K562 (cell line): ENCODE data around the gene ENTREP3. TPM values are rescaled to one million over a fixed set of nuclear protein-coding genes. Genes with fewer than 3 reads are reported as not detected.

Experiments
- CAMTA2 ChIP-seq: fragments of 250-450 bp; sonication (Bioruptor Pico); conservative IDR thresholded peaks from 2 replicates; pipeline ENCODE4 v1.5.1; 2022
- CHD1 ChIP-seq: fragments of 200-600 bp; sonication (generic); IDR thresholded peaks from one replicate; pipeline ENCODE4 v1.6.1; 2012; ENCODE audit warnings: mild to moderate bottlenecking, moderate library complexity, low read length, inconsistent platforms
- ETV5 ChIP-seq: sonication (generic); formaldehyde crosslinking; IDR thresholded peaks from 2 replicates; pipeline ENCODE4 v1.4.0; 2020; ENCODE audit warnings: low read depth, mild to moderate bottlenecking, missing genetic modification reagents
- FOXJ3 ChIP-seq: sonication (generic); formaldehyde crosslinking; IDR thresholded peaks from 2 replicates; pipeline ENCODE4 v1.4.0; 2020; ENCODE audit warnings: mild to moderate bottlenecking, missing genetic modification reagents
- FOXK2 ChIP-seq, 2 experiments: fragments of 450-650 bp; IDR thresholded peaks in 1 of 2; conservative IDR thresholded peaks in 1 of 2; 2 replicates each; pipeline ENCODE4 v1.6.1; 2016; ENCODE audit warnings: low read depth in 2 of 2, mild to moderate bottlenecking in 1 of 2
- GATA2 ChIP-seq: sonication (generic); formaldehyde crosslinking; IDR thresholded peaks from 2 replicates; pipeline ENCODE4 v1.4.0; 2020; ENCODE audit warnings: mild to moderate bottlenecking, missing genetic modification reagents
- GATAD2A ChIP-seq: fragments of 450-650 bp; IDR thresholded peaks from 2 replicates; pipeline ENCODE4 v1.6.1; 2017
- GTF2F1 ChIP-seq: IDR thresholded peaks from 2 replicates; pipeline ENCODE4 v1.6.1; 2011; ENCODE audit warnings: low read depth, low read length, improper control_type of control experiment
- NR2C2 ChIP-seq, 2 experiments: fragments of 200-800 bp in 1 of 2; sonication (Bioruptor generic) in 1 of 2; sonication (generic) in 1 of 2; formaldehyde crosslinking in 1 of 2; IDR thresholded peaks; 2 replicates each; pipeline versions ENCODE4 v1.6.1 to v1.8.0; 2016 to 2022; ENCODE audit warnings: mild to moderate bottlenecking in 1 of 2, missing compliant biosample characterization in 1 of 2, missing genetic modification characterization in 1 of 2, missing genetic modification reagents in 1 of 2
- PKNOX1 ChIP-seq: fragments of 450-650 bp; IDR thresholded peaks from 2 replicates; pipeline ENCODE4 v1.6.1; 2016
- POLR3A ChIP-seq: IDR thresholded peaks from 2 replicates; pipeline ENCODE4 v1.6.1; 2011; ENCODE audit warnings: borderline replicate concordance, mild to moderate bottlenecking, moderate library complexity; ENCODE audit not compliant: insufficient read length, insufficient read depth; ENCODE audit errors: extremely low read depth
- RNF2 ChIP-seq: sonication (generic); IDR thresholded peaks from 2 replicates; pipeline ENCODE4 v1.6.1; 2016
- SIN3B ChIP-seq: fragments of 450-650 bp; IDR thresholded peaks from 2 replicates; pipeline ENCODE4 v1.6.1; 2017; ENCODE audit warnings: low read depth, mild to moderate bottlenecking, moderate library complexity
- SREBF2 ChIP-seq: sonication (generic); formaldehyde crosslinking; IDR thresholded peaks from 2 replicates; pipeline ENCODE4 v1.4.0; 2020; ENCODE audit warnings: mild to moderate bottlenecking, missing genetic modification reagents
- ZBTB8A ChIP-seq: fragments of 450-650 bp; IDR thresholded peaks from 2 replicates; pipeline ENCODE4 v1.6.1; 2018; ENCODE audit warnings: mild to moderate bottlenecking, moderate library complexity; ENCODE audit not compliant: partially characterized antibody
- ZFP91 ChIP-seq: sonication (generic); formaldehyde crosslinking; IDR thresholded peaks from 2 replicates; pipeline ENCODE4 v1.8.0; 2022; ENCODE audit warnings: mild to moderate bottlenecking, missing genetic modification reagents
- ZNF655 ChIP-seq: fragments of 250-450 bp; sonication (Bioruptor Pico); IDR thresholded peaks from 2 replicates; pipeline ENCODE4 v1.5.0; 2021
- polyA plus RNA-seq, 8 experiments: library from polyadenylated mRNA; depleted of rRNA in 4 of 8; stranded (reverse) in 5 of 8; unstranded in 3 of 8; fragments of >200 nt; fragmentation: Nextera tagmentation in 2 of 8; fragmentation: Illumina TruSeq in 1 of 8; extraction: Ambion mirVana in 2 of 8; extraction: Trizol in 1 of 8; gene quantifications; 2 replicates each; pipeline versions ENCODE4 v1.2.1 to v1.2.3, GENCODE V29; 2011 to 2014; ENCODE audit warnings: inconsistent platforms in 1 of 8, missing spikeins in 1 of 8
- total RNA-seq, 7 experiments: library from RNA; depleted of rRNA in 6 of 7; stranded (reverse); fragments of >200 nt in 6 of 7; fragmentation: Illumina TruSeq in 2 of 7; extraction: Trizol in 2 of 7; gene quantifications; 2 replicates each; pipeline versions ENCODE4 v1.2.1 to v1.2.3, GENCODE V29; 2011 to 2021; ENCODE audit warnings: low replicate concordance in 1 of 7
- TF ChIP-seq, protein P1 (sequence below): fragments of 450-650 bp; IDR thresholded peaks from 2 replicates; pipeline ENCODE4 v1.6.1; 2017; ENCODE audit warnings: mild to moderate bottlenecking, moderate library complexity
- TF ChIP-seq, protein P2 (sequence below): IDR thresholded peaks from 2 replicates; pipeline ENCODE4 v1.6.1; 2011; ENCODE audit not compliant: insufficient read length; ENCODE audit errors: extremely low read depth
- TF ChIP-seq, protein P3 (sequence below): IDR thresholded peaks from 2 replicates; pipeline ENCODE4 v1.6.1; 2012; ENCODE audit warnings: low read depth, low read length, improper control_type of control experiment, borderline replicate concordance

Gene ENTREP3
- total and polyA plus RNA-seq, 9 of the 15 experiments (the other 6 are each of a cell fraction or from before 2014, with no cell fraction given) = 1.9 to 41.8 (median 5.9) TPM

- TF ChIP-seq, protein P1, sequence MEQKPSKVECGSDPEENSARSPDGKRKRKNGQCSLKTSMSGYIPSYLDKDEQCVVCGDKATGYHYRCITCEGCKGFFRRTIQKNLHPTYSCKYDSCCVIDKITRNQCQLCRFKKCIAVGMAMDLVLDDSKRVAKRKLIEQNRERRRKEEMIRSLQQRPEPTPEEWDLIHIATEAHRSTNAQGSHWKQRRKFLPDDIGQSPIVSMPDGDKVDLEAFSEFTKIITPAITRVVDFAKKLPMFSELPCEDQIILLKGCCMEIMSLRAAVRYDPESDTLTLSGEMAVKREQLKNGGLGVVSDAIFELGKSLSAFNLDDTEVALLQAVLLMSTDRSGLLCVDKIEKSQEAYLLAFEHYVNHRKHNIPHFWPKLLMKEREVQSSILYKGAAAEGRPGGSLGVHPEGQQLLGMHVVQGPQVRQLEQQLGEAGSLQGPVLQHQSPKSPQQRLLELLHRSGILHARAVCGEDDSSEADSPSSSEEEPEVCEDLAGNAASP = no peak
- TF ChIP-seq SREBF2 (CRISPR knock-in tag) (no peak), ZNF655 (CRISPR knock-in tag) (no peak), GTF2F1 (no peak), ZFP91 (no peak), CAMTA2 (no peak), NR2C2 (CRISPR knock-in tag; IDR thresholded peaks at IDR 0.05) (no peak), NR2C2 (tag; IDR thresholded peaks at IDR 0.05) (peak; percentile 42; the same call in 1 of the 2 replicates), CHD1 (no peak), PKNOX1 (peak; percentile 53; the same call in 1 of the 2 replicates), GATAD2A (peak; percentile 78; the same call in 1 of the 2 replicates), ZBTB8A (no peak), ETV5 (CRISPR knock-in tag) (peak; percentile 78), POLR3A (no peak), GATA2 (CRISPR knock-in tag) (no peak), FOXJ3 (no peak), SIN3B (no peak), FOXK2 (conservative IDR thresholded peaks at IDR 0.05 in 1 of 2, IDR thresholded peaks at IDR 0.05 in 1 of 2; ENCODE audit: low read depth in 2 of 2) (peak; percentile 9 to 24; a peak in 1 of 4 replicates), RNF2 (peak; percentile 42; the same call in 1 of the 2 replicates)
- TF ChIP-seq, protein P2, sequence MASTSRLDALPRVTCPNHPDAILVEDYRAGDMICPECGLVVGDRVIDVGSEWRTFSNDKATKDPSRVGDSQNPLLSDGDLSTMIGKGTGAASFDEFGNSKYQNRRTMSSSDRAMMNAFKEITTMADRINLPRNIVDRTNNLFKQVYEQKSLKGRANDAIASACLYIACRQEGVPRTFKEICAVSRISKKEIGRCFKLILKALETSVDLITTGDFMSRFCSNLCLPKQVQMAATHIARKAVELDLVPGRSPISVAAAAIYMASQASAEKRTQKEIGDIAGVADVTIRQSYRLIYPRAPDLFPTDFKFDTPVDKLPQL = no peak
- TF ChIP-seq, protein P3, sequence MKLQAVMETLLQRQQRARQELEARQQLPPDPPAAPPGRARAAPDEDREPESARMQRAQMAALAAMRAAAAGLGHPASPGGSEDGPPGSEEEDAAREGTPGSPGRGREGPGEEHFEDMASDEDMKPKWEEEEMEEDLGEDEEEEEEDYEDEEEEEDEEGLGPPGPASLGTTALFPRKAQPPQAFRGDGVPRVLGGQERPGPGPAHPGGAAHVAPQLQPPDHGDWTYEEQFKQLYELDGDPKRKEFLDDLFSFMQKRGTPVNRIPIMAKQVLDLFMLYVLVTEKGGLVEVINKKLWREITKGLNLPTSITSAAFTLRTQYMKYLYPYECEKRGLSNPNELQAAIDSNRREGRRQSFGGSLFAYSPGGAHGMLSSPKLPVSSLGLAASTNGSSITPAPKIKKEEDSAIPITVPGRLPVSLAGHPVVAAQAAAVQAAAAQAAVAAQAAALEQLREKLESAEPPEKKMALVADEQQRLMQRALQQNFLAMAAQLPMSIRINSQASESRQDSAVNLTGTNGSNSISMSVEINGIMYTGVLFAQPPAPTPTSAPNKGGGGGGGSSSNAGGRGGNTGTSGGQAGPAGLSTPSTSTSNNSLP = no peak
These were observed 28.9 kb downstream of the ENTREP3 start (continued) for GRCh38 chr1:155226188-155226909.
